Measurements from ENCODE around the gene ETNK1.

ETNK1 gene

DNA sequence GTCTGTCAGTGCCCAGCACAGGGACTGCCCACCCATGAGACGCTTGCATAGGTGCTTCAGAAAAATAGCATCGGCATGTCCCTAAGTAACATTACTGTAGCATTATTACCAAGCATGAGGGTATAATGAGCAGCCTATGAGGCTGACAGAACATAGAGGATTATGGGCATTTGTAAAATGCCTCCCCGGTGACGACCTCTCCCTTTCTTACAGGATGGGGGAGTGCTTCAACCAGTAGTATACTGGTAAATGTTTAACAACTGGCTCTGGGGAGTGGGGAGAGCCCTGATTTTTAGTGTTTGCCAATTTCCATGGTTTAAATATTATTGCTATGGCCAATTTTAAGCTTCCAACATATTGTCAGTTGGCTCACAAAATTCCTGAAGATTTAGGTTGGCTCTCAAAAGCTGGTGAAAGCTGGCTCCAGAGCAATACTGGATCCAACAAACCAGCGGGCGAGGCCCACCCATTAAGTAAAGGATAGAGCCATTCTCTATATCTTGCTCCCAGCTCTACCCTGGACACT is 104.5 kb downstream of the ETNK1 start:
- Histone ChIP-seq H3K4me1 (ENCODE audit: insufficient read depth, low read length) (no peaks in the 10 kb centered on the region), H3K79me2 (ENCODE audit: insufficient read depth, low read length) (no peaks in the 10 kb centered on the region), H3K9ac (ENCODE audit: low read depth, low read length) (no peak overlapping the region), H3K27ac (ENCODE audit: low read length) (no peak overlapping the region), H3K9me3 (ENCODE audit: insufficient read depth, low read length, severe bottlenecking) (no peaks in the 10 kb centered on the region), H3K36me3 (ENCODE audit: insufficient read depth, low read length) (no peaks in the 10 kb centered on the region), H3K27me3 (ENCODE audit: insufficient read depth, low read length, poor library complexity) (peaks cover 5% of the 10 kb centered on the region), H3K4me3 (ENCODE audit: low read depth in 1 of 2, low read length in 2 of 2) (no peak overlapping the region), H2AFZ (ENCODE audit: low read depth, low read length) (no peak overlapping the region), H3K4me2 (ENCODE audit: insufficient read depth, low read length) (no peak overlapping the region), H4K20me1 (ENCODE audit: insufficient read depth, low read length) (no peaks in the 10 kb centered on the region)
- no peak for DNase-seq
- TF ChIP-seq, protein P1, sequence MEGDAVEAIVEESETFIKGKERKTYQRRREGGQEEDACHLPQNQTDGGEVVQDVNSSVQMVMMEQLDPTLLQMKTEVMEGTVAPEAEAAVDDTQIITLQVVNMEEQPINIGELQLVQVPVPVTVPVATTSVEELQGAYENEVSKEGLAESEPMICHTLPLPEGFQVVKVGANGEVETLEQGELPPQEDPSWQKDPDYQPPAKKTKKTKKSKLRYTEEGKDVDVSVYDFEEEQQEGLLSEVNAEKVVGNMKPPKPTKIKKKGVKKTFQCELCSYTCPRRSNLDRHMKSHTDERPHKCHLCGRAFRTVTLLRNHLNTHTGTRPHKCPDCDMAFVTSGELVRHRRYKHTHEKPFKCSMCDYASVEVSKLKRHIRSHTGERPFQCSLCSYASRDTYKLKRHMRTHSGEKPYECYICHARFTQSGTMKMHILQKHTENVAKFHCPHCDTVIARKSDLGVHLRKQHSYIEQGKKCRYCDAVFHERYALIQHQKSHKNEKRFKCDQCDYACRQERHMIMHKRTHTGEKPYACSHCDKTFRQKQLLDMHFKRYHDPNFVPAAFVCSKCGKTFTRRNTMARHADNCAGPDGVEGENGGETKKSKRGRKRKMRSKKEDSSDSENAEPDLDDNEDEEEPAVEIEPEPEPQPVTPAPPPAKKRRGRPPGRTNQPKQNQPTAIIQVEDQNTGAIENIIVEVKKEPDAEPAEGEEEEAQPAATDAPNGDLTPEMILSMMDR (IDR thresholded peaks at IDR 0.05; ENCODE audit: borderline replicate concordance, extremely low read depth, low read length, poor library complexity, severe bottlenecking), result no peak
- TF ChIP-seq EZH2 (IDR thresholded peaks at IDR 0.05; ENCODE audit: borderline replicate concordance, low read depth, low read length, severe bottlenecking), result no peak
- no peak for ATAC-seq (ENCODE audit: insufficient read depth, low read depth)

DNA sequence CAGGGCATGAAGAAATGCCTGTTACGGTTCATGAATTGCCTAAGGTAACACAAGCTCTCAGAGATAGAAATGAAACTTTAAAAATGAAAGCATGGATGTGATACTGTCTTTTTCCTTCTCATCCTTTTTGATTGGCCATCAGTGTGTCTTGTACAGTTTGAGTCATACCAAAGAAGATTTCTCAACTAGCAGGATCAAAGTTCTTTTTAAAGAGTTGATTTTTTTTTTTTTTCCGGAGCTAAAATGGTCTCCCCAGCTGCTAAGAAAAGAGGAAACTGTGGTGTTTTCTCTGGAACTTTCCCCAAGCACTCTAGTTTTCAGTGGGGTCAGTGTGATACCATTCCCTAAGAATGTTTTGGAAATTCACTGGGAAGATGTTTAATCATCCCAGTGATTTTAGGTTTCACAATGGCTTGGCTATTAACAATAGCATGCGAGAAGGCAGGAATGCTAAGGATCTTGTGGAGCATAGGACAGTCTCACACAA is 105.0 kb downstream of the ETNK1 start:
- no peak overlapping the region for H2AFZ ChIP-seq (ENCODE audit: low read depth, low read length)
- DNase-seq (no peak), ATAC-seq (ENCODE audit: insufficient read depth, low read depth) (no peak)
- H3K79me2 ChIP-seq (ENCODE audit: insufficient read depth, low read length), result no peaks in the 10 kb centered on the region
- no peak overlapping the region for H3K27ac ChIP-seq (ENCODE audit: low read length)
- no peak overlapping the region for H3K9ac ChIP-seq (ENCODE audit: low read depth, low read length)
- no peaks in the 10 kb centered on the region for H4K20me1 ChIP-seq (ENCODE audit: insufficient read depth, low read length)
- no peak overlapping the region for H3K4me2 ChIP-seq (ENCODE audit: insufficient read depth, low read length)
- TF ChIP-seq EZH2 (IDR thresholded peaks at IDR 0.05; ENCODE audit: borderline replicate concordance, low read depth, low read length, severe bottlenecking), result no peak
- TF ChIP-seq, protein P1 (IDR thresholded peaks at IDR 0.05; ENCODE audit: borderline replicate concordance, extremely low read depth, low read length, poor library complexity, severe bottlenecking), result no peak
- no peaks in the 10 kb centered on the region for H3K4me1 ChIP-seq (ENCODE audit: insufficient read depth, low read length)
- H3K36me3 ChIP-seq (ENCODE audit: insufficient read depth, low read length), result no peaks in the 10 kb centered on the region
- H3K9me3 ChIP-seq (ENCODE audit: insufficient read depth, low read length, severe bottlenecking), result no peaks in the 10 kb centered on the region
- peaks cover 5% of the 10 kb centered on the region for H3K27me3 ChIP-seq (ENCODE audit: insufficient read depth, low read length, poor library complexity)
- H3K4me3 ChIP-seq (ENCODE audit: low read depth in 1 of 2, low read length in 2 of 2), result no peak overlapping the region

DNA sequence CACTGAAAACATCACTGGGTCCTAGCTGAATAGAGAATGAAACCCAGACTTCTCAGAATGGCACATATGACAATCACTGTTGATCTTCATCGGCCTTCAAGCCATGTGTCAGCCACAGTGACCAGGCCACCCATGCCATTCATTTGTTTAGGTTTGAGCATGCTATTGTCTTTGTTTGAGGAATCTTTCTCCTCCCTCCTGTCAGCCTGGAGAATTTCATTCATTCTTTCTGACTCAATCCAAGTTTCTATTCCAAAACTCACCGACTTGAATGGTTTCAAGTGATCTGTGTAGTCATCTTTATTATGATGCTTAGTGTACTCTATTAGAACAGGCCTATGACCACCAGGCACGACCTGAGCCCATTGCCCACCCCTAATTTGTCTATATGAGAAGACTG is 106.3 kb downstream of the ETNK1 start:
- no peak overlapping the region for H3K4me2 ChIP-seq (ENCODE audit: insufficient read depth, low read length)
- no peak overlapping the region for H2AFZ ChIP-seq (ENCODE audit: low read depth, low read length)
- DNase-seq (no peak), ATAC-seq (ENCODE audit: insufficient read depth, low read depth) (no peak)
- H4K20me1 ChIP-seq (ENCODE audit: insufficient read depth, low read length), result no peaks in the 10 kb centered on the region
- H3K4me3 ChIP-seq (ENCODE audit: low read depth in 1 of 2, low read length in 2 of 2), result no peak overlapping the region
- no peaks in the 10 kb centered on the region for H3K9me3 ChIP-seq (ENCODE audit: insufficient read depth, low read length, severe bottlenecking)
- no peaks in the 10 kb centered on the region for H3K79me2 ChIP-seq (ENCODE audit: insufficient read depth, low read length)
- TF ChIP-seq EZH2 (IDR thresholded peaks at IDR 0.05; ENCODE audit: borderline replicate concordance, low read depth, low read length, severe bottlenecking), result no peak
- TF ChIP-seq, protein P1 (IDR thresholded peaks at IDR 0.05; ENCODE audit: borderline replicate concordance, extremely low read depth, low read length, poor library complexity, severe bottlenecking), result no peak
- H3K36me3 ChIP-seq (ENCODE audit: insufficient read depth, low read length), result no peaks in the 10 kb centered on the region
- H3K4me1 ChIP-seq (ENCODE audit: insufficient read depth, low read length), result no peaks in the 10 kb centered on the region
- H3K27ac ChIP-seq (ENCODE audit: low read length), result no peak overlapping the region
- H3K9ac ChIP-seq (ENCODE audit: low read depth, low read length), result no peak overlapping the region
- peaks cover 5% of the 10 kb centered on the region for H3K27me3 ChIP-seq (ENCODE audit: insufficient read depth, low read length, poor library complexity)

All from DND-41 (cell line).